Measurements from ENCODE around the gene HSPA9. TPM values are rescaled to one million over a fixed set of nuclear protein-coding genes. Genes with fewer than 3 reads are reported as not detected.

HSPA9 gene
- total and polyA plus RNA-seq, 2 of the 13 experiments (the other 11 are each of a cell fraction or from before 2014, with no cell fraction given): 165 to 478 TPM

DNA sequence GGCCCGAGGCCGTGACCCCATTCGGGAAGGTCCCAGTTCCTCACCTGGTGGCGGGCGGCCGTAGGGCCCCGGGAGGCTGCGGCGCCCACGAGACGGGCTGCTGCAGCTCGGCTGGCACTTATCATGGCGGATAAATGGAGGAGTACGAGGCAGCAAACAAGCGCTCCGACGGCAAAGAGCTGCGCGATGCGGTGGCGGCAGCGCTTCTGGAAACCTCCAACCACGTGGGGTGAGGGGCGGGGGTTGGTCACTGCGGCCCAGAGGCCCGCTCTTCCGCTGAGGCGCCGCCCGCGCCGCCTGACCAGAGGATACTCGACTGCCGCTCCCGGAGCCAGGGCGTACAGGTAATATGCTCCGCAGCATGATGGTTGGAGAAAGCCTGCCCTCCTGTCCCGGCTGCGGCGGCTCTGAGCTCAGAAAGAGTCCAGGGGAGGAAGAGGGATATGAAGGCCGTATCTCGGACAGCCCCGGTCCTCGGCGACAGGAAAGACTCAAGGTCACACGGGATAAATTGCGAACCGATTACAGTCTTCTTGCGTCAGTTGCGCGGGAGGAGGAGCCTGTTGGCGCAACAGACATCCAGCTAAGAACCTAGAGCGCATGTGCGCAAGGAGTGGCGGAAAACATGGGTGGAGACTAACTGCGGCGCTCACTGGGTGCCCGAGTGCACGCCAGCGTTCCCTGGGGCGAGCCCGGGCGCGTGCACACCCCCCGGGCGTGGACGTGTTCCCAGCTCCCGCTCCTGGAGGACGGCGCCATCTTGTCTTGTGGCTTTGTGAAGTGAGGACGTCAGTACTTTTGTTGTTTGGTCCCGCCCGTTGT, at the start of gene HSPA9 (continued):
- TF ChIP-seq, protein P1, sequence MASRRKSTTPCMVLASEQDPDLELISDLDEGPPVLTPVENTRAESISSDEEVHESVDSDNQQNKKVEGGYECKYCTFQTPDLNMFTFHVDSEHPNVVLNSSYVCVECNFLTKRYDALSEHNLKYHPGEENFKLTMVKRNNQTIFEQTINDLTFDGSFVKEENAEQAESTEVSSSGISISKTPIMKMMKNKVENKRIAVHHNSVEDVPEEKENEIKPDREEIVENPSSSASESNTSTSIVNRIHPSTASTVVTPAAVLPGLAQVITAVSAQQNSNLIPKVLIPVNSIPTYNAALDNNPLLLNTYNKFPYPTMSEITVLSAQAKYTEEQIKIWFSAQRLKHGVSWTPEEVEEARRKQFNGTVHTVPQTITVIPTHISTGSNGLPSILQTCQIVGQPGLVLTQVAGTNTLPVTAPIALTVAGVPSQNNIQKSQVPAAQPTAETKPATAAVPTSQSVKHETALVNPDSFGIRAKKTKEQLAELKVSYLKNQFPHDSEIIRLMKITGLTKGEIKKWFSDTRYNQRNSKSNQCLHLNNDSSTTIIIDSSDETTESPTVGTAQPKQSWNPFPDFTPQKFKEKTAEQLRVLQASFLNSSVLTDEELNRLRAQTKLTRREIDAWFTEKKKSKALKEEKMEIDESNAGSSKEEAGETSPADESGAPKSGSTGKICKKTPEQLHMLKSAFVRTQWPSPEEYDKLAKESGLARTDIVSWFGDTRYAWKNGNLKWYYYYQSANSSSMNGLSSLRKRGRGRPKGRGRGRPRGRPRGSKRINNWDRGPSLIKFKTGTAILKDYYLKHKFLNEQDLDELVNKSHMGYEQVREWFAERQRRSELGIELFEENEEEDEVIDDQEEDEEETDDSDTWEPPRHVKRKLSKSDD (CRISPR knock-in tag; IDR thresholded peaks at IDR 0.05; ENCODE audit: low read depth): peak; percentile 73
- TF ChIP-seq SIX1 (CRISPR knock-in tag; IDR thresholded peaks at IDR 0.05; ENCODE audit: borderline replicate concordance) (0 out of 2 replicates have a peak, but pooled peaks have one; percentile 16), PHF20 (CRISPR knock-in tag; IDR thresholded peaks at IDR 0.05) (peak; percentile 87), ZNF431 (CRISPR knock-in tag; IDR thresholded peaks at IDR 0.05; ENCODE audit: borderline replicate concordance, low read depth) (peak; percentile 69; the same call in 1 of the 2 replicates), SOX5 (CRISPR knock-in tag; IDR thresholded peaks at IDR 0.05; ENCODE audit: borderline replicate concordance) (0 out of 2 replicates have a peak, but pooled peaks have one; percentile 9), NRL (CRISPR knock-in tag; IDR thresholded peaks at IDR 0.05; ENCODE audit: borderline replicate concordance) (peak; percentile 80), FOXP1 (IDR thresholded peaks at IDR 0.05) (no peak), FOXP1 (CRISPR knock-in tag; IDR thresholded peaks at IDR 0.05) (0 out of 2 replicates have a peak, but pooled peaks have one; percentile 19), KAT8 (CRISPR knock-in tag; IDR thresholded peaks at IDR 0.05) (peak; percentile 90)
- TF ChIP-seq, protein P2, sequence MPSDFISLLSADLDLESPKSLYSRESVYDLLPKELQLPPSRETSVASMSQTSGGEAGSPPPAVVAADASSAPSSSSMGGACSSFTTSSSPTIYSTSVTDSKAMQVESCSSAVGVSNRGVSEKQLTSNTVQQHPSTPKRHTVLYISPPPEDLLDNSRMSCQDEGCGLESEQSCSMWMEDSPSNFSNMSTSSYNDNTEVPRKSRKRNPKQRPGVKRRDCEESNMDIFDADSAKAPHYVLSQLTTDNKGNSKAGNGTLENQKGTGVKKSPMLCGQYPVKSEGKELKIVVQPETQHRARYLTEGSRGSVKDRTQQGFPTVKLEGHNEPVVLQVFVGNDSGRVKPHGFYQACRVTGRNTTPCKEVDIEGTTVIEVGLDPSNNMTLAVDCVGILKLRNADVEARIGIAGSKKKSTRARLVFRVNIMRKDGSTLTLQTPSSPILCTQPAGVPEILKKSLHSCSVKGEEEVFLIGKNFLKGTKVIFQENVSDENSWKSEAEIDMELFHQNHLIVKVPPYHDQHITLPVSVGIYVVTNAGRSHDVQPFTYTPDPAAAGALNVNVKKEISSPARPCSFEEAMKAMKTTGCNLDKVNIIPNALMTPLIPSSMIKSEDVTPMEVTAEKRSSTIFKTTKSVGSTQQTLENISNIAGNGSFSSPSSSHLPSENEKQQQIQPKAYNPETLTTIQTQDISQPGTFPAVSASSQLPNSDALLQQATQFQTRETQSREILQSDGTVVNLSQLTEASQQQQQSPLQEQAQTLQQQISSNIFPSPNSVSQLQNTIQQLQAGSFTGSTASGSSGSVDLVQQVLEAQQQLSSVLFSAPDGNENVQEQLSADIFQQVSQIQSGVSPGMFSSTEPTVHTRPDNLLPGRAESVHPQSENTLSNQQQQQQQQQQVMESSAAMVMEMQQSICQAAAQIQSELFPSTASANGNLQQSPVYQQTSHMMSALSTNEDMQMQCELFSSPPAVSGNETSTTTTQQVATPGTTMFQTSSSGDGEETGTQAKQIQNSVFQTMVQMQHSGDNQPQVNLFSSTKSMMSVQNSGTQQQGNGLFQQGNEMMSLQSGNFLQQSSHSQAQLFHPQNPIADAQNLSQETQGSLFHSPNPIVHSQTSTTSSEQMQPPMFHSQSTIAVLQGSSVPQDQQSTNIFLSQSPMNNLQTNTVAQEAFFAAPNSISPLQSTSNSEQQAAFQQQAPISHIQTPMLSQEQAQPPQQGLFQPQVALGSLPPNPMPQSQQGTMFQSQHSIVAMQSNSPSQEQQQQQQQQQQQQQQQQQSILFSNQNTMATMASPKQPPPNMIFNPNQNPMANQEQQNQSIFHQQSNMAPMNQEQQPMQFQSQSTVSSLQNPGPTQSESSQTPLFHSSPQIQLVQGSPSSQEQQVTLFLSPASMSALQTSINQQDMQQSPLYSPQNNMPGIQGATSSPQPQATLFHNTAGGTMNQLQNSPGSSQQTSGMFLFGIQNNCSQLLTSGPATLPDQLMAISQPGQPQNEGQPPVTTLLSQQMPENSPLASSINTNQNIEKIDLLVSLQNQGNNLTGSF (CRISPR knock-in tag; IDR thresholded peaks at IDR 0.05): peak; percentile 96
